Endothelial cell of umbilical vein (primary cell): ENCODE measurements around the gene SLCO3A1. TPM values are rescaled to one million over a fixed set of nuclear protein-coding genes. Genes with fewer than 3 reads are reported as not detected.

Experiments used
- BruUV-seq: library from RNA; stranded (reverse); fragments of 400-500 nt; replicated peaks from 2 replicates; lab custom pipeline; 2021; lab: Mats Ljungman, UMichigan
- CTCF ChIA-PET: fragments of 300-600, 350-600 bp; sonication (Branson Sonifier 250); formaldehyde crosslinking; loops from one replicate; lab custom pipeline; 2021; ENCODE audit warnings: antibody characterized with exemption, inconsistent platforms; lab: Charles Lee
- POLR2A ChIA-PET: fragments of 300-600, 350-600 bp; sonication (Branson Sonifier 250); formaldehyde crosslinking; loops from one replicate; lab custom pipeline; 2021; ENCODE audit warnings: antibody characterized with exemption, inconsistent platforms; lab: Charles Lee
- DNase-seq: peaks from one replicate; pipeline ENCODE4 v3.0.0-alpha.2; 2011; ENCODE audit warnings: low read depth, low spot score
- FAIRE-seq: peaks from 2 replicates; lab custom pipeline; 2011; peaks lifted over from hg19 to GRCh38; lab: Jason Lieb, UNC
- H2AFZ ChIP-seq: 2 replicates; pipeline ENCODE4 v1.6.0; 2012; ENCODE audit warnings: low read depth, low read length, control low read depth, inconsistent platforms
- H3K27ac ChIP-seq: 2 replicates; pipeline ENCODE4 v1.5.1; 2011; ENCODE audit warnings: low read depth, mild to moderate bottlenecking, control low read depth, low read length, moderate library complexity; ENCODE audit not compliant: insufficient read depth
- H3K27me3 ChIP-seq, 2 experiments: 2 replicates each; pipeline versions ENCODE4 v1.6.0 to v1.6.1; 2011; ENCODE audit warnings: low read length in 2 of 2, mixed read lengths in 1 of 2; ENCODE audit not compliant: control insufficient read depth in 2 of 2, insufficient read depth in 2 of 2
- H3K36me3 ChIP-seq, 2 experiments: 2 replicates in 1 of 2; 3 replicates in 1 of 2; pipeline ENCODE4 v1.5.1; 2011; ENCODE audit warnings: low read length in 2 of 2, mild to moderate bottlenecking in 1 of 2, moderate library complexity in 1 of 2; ENCODE audit not compliant: control insufficient read depth in 2 of 2, insufficient read depth in 2 of 2; ENCODE audit errors: extremely low read depth in 1 of 2
- H3K4me1 ChIP-seq: 3 replicates; pipeline ENCODE4 v1.5.1; 2011; ENCODE audit warnings: mild to moderate bottlenecking, low read length; ENCODE audit not compliant: control insufficient read depth, insufficient read depth; ENCODE audit errors: extremely low read depth
- H3K4me2 ChIP-seq: 2 replicates; pipeline ENCODE4 v1.6.1; 2011; ENCODE audit warnings: low read length, control low read depth, mixed read lengths; ENCODE audit not compliant: insufficient read depth
- H3K4me3 ChIP-seq, 3 experiments: fragments of 200-600 bp in 1 of 3; sonication (generic), shearing (Covaris generic) in 1 of 3; replicated peaks in 1 of 3; 2 replicates each; pipeline ENCODE4 v1.5.1; 2011 to 2016; ENCODE audit warnings: control low read depth in 3 of 3, low read length in 3 of 3, mild to moderate bottlenecking in 2 of 3, inconsistent platforms in 1 of 3, low read depth in 1 of 3, moderate library complexity in 1 of 3; ENCODE audit not compliant: insufficient read depth in 1 of 3
- H3K79me2 ChIP-seq: 2 replicates; pipeline ENCODE4 v1.6.0; 2012; ENCODE audit warnings: low read length, inconsistent platforms; ENCODE audit not compliant: control insufficient read depth, insufficient read depth
- H3K9ac ChIP-seq: replicated peaks from 2 replicates; pipeline ENCODE3; 2011; ENCODE audit warnings: low read length, control low read depth; ENCODE audit not compliant: insufficient read depth; ENCODE audit errors: extremely low read depth
- H3K9me1 ChIP-seq: replicated peaks from 3 replicates; pipeline ENCODE4 v1.6.0; 2011; ENCODE audit warnings: mild to moderate bottlenecking, low read length; ENCODE audit not compliant: control insufficient read depth, insufficient read depth; ENCODE audit errors: extremely low read depth
- H3K9me3 ChIP-seq: replicated peaks from 2 replicates; pipeline ENCODE4 v1.5.1; 2012; ENCODE audit warnings: low read length, inconsistent platforms; ENCODE audit not compliant: control insufficient read depth, insufficient read depth
- H4K20me1 ChIP-seq: replicated peaks from 2 replicates; pipeline ENCODE3; 2011; ENCODE audit warnings: mild to moderate bottlenecking, low read length; ENCODE audit not compliant: control insufficient read depth, insufficient read depth; ENCODE audit errors: extremely low read depth
- EZH2 ChIP-seq: IDR thresholded peaks from 2 replicates; pipeline ENCODE4 v1.6.1; 2012; ENCODE audit warnings: borderline replicate concordance, low read depth, mild to moderate bottlenecking, moderate library complexity, low read length, inconsistent platforms; ENCODE audit not compliant: severe bottlenecking
- FOS ChIP-seq: IDR thresholded peaks from 2 replicates; pipeline ENCODE4 v1.6.1; 2011; ENCODE audit warnings: mild to moderate bottlenecking, low read length, moderate library complexity, borderline replicate concordance; ENCODE audit not compliant: insufficient read depth
- GATA2 ChIP-seq: IDR thresholded peaks from 2 replicates; pipeline ENCODE4 v1.7.0; 2011; ENCODE audit warnings: low read depth, mild to moderate bottlenecking, moderate library complexity, mixed read lengths, low read length; ENCODE audit not compliant: insufficient read length, insufficient read depth
- JUN ChIP-seq: IDR thresholded peaks from 2 replicates; pipeline ENCODE4 v1.6.1; 2011; ENCODE audit warnings: borderline replicate concordance, low read depth; ENCODE audit not compliant: insufficient read length, insufficient read depth
- MAX ChIP-seq: IDR thresholded peaks from 2 replicates; pipeline ENCODE4 v1.6.1; 2011; ENCODE audit not compliant: insufficient read depth, insufficient read length
- MYC ChIP-seq: IDR thresholded peaks from one replicate; pipeline ENCODE4 v1.6.1; 2011; ENCODE audit warnings: mild to moderate bottlenecking, low read depth, low read length
- POLR2A ChIP-seq: IDR thresholded peaks from 2 replicates; pipeline ENCODE4 v1.6.1; 2012; ENCODE audit warnings: low read depth, mild to moderate bottlenecking, control low read depth, low read length
- POLR2AphosphoS5 ChIP-seq: IDR thresholded peaks from 2 replicates; pipeline ENCODE4 v1.6.1; 2012; ENCODE audit warnings: low read depth, mild to moderate bottlenecking, control low read depth, low read length, moderate library complexity; ENCODE audit not compliant: insufficient read depth
- dilution Hi-C: fragments of 300-500 bp; cut with MboI; formaldehyde crosslinking; loops from one replicate; pipeline ENCODE4 v1.15.0; 2019; ENCODE audit warnings: low sequenced_read_pairs; ENCODE audit not compliant: extremely low pct_ligation_motif_present
- intact Hi-C: fragments of 100-400 bp; cut with micrococcal nuclease; formaldehyde crosslinking; loops from one replicate; pipeline ENCODE4 v1.10.0; 2022
- polyA plus RNA-seq, 4 experiments: library from polyadenylated mRNA; depleted of rRNA in 3 of 4; stranded (reverse) in 3 of 4; unstranded in 1 of 4; fragments of >200 nt; gene quantifications; 2 replicates each; pipeline versions ENCODE4 v1.2.1 to v1.2.3, GENCODE V29; 2011 to 2012; ENCODE audit warnings: missing spikeins in 1 of 4
- total RNA-seq: library from RNA; stranded (reverse); gene quantifications from 2 replicates; pipeline ENCODE4 v1.2.3, GENCODE V29; 2021
- TF ChIP-seq, protein P1 (sequence below), 2 donors: IDR thresholded peaks; 1 replicate in 1 of 2; 2 replicates in 1 of 2; pipeline ENCODE4 v1.5.1; 2011; ENCODE audit warnings: low read length in 2 of 2, mild to moderate bottlenecking in 2 of 2, moderate library complexity in 2 of 2, control low read depth in 1 of 2, inconsistent platforms in 1 of 2, low read depth in 1 of 2; ENCODE audit not compliant: insufficient read depth in 1 of 2; ENCODE audit errors: extremely low read depth in 1 of 2

SLCO3A1 gene
- total and polyA plus RNA-seq, 2 donors (not counting 3 experiments of a cell fraction or from before 2014, with no cell fraction given) = 0.88 to 0.92 TPM

GRCh38 chr15:92037491-92037890 is 184.0 kb downstream of the SLCO3A1 start:
- H2AFZ ChIP-seq = no peak overlapping the region
- H3K79me2 ChIP-seq = no peaks in the 10 kb centered on the region
- no peaks in the 10 kb centered on the region for H3K4me1 ChIP-seq
- H3K4me3 ChIP-seq = no peak overlapping the region
- ChIA-PET POLR2A (no interaction called here), CTCF (no interaction called here)
- H3K36me3 ChIP-seq = no peaks in the 10 kb centered on the region
- H3K4me2 ChIP-seq = no peak overlapping the region
- DNase-seq (no peak), FAIRE-seq (no peak)
- no peak overlapping the region for H3K9ac ChIP-seq
- BruUV-seq = no TSS peak
- no peaks in the 10 kb centered on the region for H4K20me1 ChIP-seq
- dilution Hi-C loops = no loop called here
- H3K9me3 ChIP-seq = peaks cover 1% of the 10 kb centered on the region
- H3K27ac ChIP-seq = no peak overlapping the region
- intact Hi-C loops = no loop called here
- TF ChIP-seq MYC (no peak), POLR2AphosphoS5 (no peak), EZH2 (no peak), POLR2A (no peak), GATA2 (no peak), MAX (no peak), JUN (no peak), FOS (no peak)
- TF ChIP-seq, protein P1, sequence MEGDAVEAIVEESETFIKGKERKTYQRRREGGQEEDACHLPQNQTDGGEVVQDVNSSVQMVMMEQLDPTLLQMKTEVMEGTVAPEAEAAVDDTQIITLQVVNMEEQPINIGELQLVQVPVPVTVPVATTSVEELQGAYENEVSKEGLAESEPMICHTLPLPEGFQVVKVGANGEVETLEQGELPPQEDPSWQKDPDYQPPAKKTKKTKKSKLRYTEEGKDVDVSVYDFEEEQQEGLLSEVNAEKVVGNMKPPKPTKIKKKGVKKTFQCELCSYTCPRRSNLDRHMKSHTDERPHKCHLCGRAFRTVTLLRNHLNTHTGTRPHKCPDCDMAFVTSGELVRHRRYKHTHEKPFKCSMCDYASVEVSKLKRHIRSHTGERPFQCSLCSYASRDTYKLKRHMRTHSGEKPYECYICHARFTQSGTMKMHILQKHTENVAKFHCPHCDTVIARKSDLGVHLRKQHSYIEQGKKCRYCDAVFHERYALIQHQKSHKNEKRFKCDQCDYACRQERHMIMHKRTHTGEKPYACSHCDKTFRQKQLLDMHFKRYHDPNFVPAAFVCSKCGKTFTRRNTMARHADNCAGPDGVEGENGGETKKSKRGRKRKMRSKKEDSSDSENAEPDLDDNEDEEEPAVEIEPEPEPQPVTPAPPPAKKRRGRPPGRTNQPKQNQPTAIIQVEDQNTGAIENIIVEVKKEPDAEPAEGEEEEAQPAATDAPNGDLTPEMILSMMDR (IDR thresholded peaks at IDR 0.05; ENCODE audit: extremely low read depth in 1 of 2, insufficient read depth in 1 of 2, low read depth in 1 of 2, low read length in 2 of 2) = no peak
- H3K9me1 ChIP-seq = no peaks in the 10 kb centered on the region
- no peaks in the 10 kb centered on the region for H3K27me3 ChIP-seq
